Stimulated activated CD4-positive, alpha-beta T cell treated with anti-CD3 and anti-CD28 coated beads, Interleukin-12 subunit alpha, Interleukin-12 subunit beta, amount 100 ng/mL, for 48 hours (primary cell): ENCODE results near the gene UBXN2A.
A peak's percentile ranks its signal among the peaks of the same experiment; 100 is the strongest.
"Not testable (repeated sequence)": the region's sequence is repeated elsewhere in the genome, so short reads cannot be mapped to it uniquely, and the experiment has no call there.

Experiments
- DNase-seq, 3 donors: peaks; one replicate each; pipeline ENCODE4 v3.0.0-alpha.2; 2020; ENCODE audit warnings: low read depth in 2 of 3, low spot score in 1 of 3

The UBXN2A gene

GRCh38 chr2:23940718-23941620 is 706 bp downstream of the UBXN2A start:
- DNase-seq, result peak in 2 of 3 donors; percentile 20 to 42

- DNase-seq, result no peak
These were observed 1.4 kb downstream of the UBXN2A start for GRCh38 chr2:23941644-23942043.

GRCh38 chr2:23943666-23944065 is 3.4 kb downstream of the UBXN2A start:
- DNase-seq, result no peak

GRCh38 chr2:23944527-23944926 is 4.3 kb downstream of the UBXN2A start:
- DNase-seq, result no peak

GRCh38 chr2:23944976-23945375 is 4.7 kb downstream of the UBXN2A start:
- no peak for DNase-seq

GRCh38 chr2:23947350-23947749 is 7.1 kb downstream of the UBXN2A start:
- no peak for DNase-seq

GRCh38 chr2:23952558-23952957 is 12.3 kb downstream of the UBXN2A start:
- DNase-seq, result not testable (repeated sequence)

GRCh38 chr2:23953625-23954024 is 13.4 kb downstream of the UBXN2A start:
- DNase-seq, result no peak

- no peak for DNase-seq
These were observed 14.2 kb downstream of the UBXN2A start for GRCh38 chr2:23954325-23955014.

GRCh38 chr2:23967846-23968245 is 27.6 kb downstream of the UBXN2A start:
- DNase-seq, result no peak

GRCh38 chr2:23976883-23977282 is 36.6 kb downstream of the UBXN2A start:
- DNase-seq, result no peak

GRCh38 chr2:23988371-23988770 is 48.1 kb downstream of the UBXN2A start:
- no peak for DNase-seq

- no peak for DNase-seq
These were observed 52.7 kb downstream of the UBXN2A start for GRCh38 chr2:23992931-23993330.

GRCh38 chr2:23993736-23994269 is 53.5 kb downstream of the UBXN2A start:
- no peak for DNase-seq

GRCh38 chr2:23994567-23994966 is 54.3 kb downstream of the UBXN2A start:
- DNase-seq, result no peak

GRCh38 chr2:24007693-24008092 is 67.4 kb downstream of the UBXN2A start:
- DNase-seq, result no peak

GRCh38 chr2:24008672-24009366 is 68.6 kb downstream of the UBXN2A start:
- no peak for DNase-seq

GRCh38 chr2:24009367-24009679 is 69.1 kb downstream of the UBXN2A start:
- no peak for DNase-seq

- no peak for DNase-seq
These were observed 69.6 kb downstream of the UBXN2A start, which contains the start of gene MFSD2B for GRCh38 chr2:24009680-24010476. MFSD2B (plus strand) TSS chr2:24010085; CDS start chr2:24010097, 12 bp downstream.

GRCh38 chr2:24010477-24011249 is 70.4 kb downstream of the UBXN2A start:
- no peak for DNase-seq
